Ovary (tissue), 3 donors: ENCODE measurements around the gene C1D.

Experiments
- POLR2A ChIP-seq: fragments of 450-650 bp; IDR thresholded peaks from one replicate; pipeline ENCODE4 v1.6.1; 2017; ENCODE audit warnings: antibody characterized with exemption, mild to moderate bottlenecking, moderate library complexity
- TF ChIP-seq, protein P1 (sequence below), 3 donors: fragments of 450-650 bp in 2 of 3; fragments of 200-600 bp in 1 of 3; IDR thresholded peaks; one replicate each; pipeline versions ENCODE4 v1.5.1 to v1.8.0; 2016 to 2022; ENCODE audit warnings: antibody characterized with exemption in 3 of 3, mild to moderate bottlenecking in 1 of 3
- donor health status: DM: no; HTN: no; CAD: no.

DNA sequence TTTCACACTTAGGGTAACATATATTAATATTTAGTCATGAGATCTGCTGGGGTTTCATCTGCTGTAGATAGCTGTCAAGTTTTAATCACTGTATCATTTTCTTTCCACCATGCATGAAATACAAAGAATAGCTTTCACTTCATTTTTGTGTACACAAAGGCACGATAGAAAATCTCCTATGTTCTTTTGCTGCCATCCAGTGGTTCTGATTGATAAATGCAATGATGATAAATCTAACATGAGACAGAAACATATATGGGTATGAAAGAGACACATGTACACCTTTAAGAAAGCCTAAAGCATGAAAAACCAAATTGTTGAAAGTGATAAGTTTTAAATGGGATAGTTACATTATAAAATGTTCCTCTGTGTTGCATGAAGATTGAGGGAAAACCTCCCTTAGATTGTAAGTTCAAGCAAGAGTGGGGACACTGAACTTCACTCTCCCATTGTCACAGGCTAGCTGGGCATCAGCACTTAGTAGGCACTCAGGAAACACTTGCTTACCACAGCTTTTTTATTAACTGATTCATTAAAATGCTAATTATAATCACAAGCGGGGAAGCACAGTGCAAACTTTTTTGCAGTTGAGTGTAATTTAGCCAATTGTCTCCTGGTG is 31.2 kb downstream of the C1D start:
- TF ChIP-seq, protein P1, sequence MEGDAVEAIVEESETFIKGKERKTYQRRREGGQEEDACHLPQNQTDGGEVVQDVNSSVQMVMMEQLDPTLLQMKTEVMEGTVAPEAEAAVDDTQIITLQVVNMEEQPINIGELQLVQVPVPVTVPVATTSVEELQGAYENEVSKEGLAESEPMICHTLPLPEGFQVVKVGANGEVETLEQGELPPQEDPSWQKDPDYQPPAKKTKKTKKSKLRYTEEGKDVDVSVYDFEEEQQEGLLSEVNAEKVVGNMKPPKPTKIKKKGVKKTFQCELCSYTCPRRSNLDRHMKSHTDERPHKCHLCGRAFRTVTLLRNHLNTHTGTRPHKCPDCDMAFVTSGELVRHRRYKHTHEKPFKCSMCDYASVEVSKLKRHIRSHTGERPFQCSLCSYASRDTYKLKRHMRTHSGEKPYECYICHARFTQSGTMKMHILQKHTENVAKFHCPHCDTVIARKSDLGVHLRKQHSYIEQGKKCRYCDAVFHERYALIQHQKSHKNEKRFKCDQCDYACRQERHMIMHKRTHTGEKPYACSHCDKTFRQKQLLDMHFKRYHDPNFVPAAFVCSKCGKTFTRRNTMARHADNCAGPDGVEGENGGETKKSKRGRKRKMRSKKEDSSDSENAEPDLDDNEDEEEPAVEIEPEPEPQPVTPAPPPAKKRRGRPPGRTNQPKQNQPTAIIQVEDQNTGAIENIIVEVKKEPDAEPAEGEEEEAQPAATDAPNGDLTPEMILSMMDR (IDR thresholded peaks at IDR 0.05): peak; percentile 13 to 37 (median 19)
- TF ChIP-seq POLR2A: no peak
